GM21528 (cell line): Measurements from ENCODE around the gene FLCN.
"Not testable (repeated sequence)": the region's sequence is repeated elsewhere in the genome, so short reads cannot be mapped to it uniquely, and the experiment has no call there.

ENCODE experiments used
- ATAC-seq: cut with Tn5 transposase; IDR thresholded peaks from one replicate; pipeline ENCODE4 v1.9.1; 2021; ENCODE audit warnings: mild to moderate bottlenecking, moderate library complexity; ENCODE audit not compliant: unreplicated experiment, low FRiP score

Gene FLCN

DNA sequence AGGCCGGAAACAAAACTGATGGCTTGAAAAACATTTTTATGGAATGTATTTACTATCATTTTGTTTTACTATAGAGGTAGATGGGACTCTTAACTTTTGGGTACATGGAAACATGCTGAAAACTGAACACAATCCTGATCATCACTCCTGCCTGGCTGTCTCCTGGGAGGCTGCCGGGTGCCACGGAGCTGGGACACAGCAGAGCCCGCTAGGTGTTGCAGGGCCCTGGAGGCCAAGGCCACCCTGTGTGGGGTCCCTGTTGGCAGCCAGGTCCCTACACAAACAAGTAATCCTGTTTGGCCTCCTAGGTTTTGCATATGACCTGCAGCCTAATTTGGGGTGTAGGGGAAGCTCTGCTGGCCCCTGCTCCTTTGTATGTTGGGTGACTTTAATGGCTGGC is 48.4 kb downstream of the FLCN start:
- no peak for ATAC-seq

DNA sequence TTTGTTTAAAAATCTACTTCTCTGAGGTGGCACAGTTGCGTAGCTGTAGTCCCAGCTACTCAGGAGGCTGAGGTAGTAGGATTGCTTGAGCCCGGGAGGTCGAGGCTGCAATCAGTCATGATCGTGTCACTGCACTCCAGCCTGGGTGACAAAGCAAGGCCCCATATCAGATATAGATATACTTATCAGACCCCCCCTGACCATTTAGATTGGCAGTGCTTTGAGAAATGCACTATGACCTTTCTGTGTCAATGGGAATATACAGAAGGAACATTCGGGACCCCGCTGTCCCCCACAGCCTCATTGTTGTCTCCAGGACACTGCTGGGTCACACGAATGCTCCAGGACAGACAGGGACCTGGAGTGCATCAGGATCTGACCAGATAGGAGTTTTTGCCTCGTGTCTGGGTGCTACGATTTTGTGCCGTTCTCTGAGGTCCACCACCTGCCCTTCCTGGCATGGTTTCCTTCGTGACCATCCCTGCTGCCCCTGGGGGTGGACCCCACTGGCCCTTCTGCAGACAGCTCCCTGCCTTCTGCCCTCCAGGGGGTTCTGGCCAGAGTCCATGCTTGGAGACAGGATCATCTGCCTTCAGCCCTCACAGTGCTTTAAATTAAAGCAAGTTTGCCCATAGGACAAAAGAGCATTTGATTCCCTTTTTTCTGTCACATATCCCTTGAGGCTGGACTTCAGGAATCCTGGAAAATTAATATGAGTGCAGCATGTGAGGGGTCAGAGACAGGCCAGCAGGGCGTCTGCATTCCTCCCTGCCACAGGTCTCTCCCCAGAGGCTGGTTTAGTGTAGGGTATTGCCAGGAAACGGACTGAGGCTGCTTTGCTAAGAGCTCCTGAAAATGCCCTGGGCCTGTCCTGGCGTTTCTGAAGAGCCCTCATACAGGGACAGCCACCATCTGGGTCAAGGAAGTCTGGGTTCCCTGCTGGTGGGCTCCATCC is 50.1 kb downstream of the FLCN start:
- no peak for ATAC-seq

DNA sequence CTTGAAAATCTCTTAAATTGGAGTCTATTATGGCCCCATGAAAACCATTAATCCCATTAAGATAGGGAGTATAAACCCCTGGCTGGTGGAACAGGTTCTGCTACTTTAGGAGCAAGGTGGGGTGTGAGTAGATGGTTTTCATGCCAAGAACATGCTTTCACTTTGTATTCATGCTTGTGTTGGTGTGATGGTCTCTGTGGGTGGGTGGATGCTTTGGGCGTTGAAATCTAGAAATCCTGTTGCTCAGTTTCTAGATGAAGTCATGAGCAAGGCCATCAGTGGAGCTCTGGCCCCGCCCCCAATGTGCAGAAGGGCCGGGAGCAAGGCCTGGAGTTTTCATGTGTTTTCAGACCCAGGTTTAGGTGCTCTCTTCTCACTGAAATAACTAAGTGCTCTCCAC is 50.9 kb downstream of the FLCN start:
- no peak for ATAC-seq

DNA sequence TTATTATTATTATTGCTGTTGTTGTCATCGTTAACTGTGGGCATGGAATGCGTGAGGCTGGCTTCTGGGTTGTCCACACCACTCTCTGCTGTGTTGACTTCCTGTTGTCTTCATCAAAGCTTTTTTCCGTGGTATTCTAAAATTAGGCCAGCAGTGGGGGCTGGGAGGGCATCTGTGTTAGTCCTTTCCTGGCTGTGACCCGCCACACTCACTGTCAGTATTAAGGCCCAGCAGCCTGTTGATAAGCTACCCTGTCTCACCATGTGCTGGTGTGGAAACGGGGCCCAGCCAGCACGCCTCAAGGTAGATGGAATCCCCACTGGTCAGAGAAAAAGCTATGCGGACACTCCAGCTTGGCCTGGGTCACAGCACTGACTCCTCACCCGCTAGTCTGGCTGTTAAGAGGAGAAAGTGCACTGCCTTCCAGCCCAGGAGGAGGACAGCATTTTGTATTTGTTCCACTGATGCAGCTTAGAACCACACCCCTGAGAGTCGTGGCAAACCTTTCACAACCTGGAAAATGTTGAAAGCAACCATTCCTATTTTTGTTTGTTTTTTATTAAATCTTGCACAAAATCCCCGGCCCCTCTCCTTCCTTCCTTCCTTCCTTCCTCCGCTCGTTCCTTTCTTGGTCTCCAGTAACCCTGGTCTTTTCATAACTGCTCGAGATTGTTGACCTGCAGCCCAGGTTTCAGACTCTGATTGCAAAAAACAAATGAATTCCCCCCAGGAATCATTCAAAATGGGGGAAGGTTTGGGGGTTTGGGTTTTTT is 51.8 kb downstream of the FLCN start:
- ATAC-seq, result not testable (repeated sequence)

DNA sequence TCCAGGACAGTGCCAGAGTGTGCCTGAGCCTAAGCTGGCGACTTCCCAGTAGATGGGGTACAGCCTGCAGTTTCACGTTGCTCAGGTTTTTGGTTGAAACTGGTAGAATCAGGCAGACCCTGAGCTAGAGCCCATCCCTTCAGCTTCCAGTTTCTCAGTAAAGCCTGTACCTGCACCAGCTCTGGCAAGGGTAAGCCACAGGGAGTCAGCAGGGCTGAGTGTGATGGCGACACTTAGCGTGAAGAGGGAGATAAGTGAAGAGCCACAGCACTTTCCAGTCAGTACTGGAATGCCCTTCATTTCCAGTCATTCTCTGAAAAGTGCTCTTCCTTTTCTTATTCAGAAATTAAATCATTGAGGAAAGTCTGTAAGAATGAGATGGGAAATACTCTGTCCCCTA is 53.2 kb downstream of the FLCN start:
- ATAC-seq, result no peak

DNA sequence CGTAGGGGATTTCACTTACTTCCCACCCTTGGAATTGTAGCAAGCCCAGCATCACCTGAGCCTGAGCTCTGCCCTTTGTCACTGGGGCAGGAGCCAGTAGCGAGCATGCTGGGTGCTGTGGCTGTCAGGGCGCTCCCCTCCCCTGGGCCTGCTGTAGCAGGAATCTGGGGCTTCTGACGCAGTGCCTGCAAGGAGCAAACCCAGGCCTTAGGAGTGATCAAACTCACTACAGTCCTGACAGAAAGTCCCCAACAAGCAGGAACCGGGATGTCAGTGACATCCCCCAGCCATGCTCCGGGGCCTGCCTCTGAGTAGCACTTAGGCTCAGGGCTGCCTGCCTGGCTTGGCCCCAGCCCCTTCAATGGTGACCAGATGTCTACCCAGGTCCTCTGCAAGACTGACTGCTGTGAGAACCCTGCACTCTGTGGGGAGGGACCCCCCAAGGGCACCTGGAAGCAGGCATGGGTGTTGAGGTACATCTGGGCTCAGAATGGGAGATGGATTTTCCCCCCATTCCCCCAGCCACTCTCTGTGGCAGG is 54.3 kb downstream of the FLCN start:
- ATAC-seq, result no peak

DNA sequence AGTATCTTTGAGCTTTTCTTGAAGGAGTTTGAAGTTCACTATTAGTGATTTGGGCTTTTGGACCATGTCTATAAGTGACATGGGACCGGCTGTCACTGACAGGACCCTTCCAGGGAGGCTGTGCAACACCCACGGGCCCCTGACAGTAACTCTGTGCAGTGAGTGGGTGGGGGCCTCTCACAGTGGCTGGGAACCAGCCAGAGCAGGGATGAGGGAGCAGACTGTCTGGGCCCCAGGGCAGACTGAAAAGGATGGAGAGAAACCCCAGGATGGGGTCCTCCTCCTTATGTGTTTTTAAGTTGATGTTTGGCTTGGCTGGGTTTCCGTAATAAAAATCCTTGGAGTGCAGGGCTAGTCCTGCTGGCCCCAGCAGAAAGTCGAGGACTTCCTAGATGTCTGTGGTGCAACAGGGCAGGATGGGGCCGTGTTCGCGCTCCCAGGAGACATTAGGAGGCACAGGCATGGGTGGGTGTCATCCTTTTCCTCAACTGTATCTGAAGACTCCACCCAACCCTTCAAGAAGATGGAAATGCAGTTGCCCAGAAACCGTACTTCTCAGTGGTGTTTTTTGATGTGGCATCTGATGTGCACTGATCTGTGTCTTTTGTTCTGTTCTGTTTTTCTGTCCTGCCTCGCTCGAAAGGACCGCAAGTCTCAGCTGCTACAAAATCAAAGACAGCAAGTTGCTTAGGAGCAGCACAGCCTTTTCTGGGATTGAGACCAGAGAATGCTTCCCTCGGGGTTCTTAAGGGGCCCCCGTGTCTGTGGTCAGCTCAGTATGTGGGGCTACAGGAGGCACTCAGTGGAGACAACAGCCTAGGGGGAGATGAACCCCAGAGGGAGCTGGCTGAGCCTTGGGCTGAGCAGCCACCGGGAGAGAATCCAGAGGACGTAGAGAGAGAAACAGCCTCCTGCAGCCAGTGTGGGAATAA is 55.0 kb downstream of the FLCN start:
- ATAC-seq, result no peak

DNA sequence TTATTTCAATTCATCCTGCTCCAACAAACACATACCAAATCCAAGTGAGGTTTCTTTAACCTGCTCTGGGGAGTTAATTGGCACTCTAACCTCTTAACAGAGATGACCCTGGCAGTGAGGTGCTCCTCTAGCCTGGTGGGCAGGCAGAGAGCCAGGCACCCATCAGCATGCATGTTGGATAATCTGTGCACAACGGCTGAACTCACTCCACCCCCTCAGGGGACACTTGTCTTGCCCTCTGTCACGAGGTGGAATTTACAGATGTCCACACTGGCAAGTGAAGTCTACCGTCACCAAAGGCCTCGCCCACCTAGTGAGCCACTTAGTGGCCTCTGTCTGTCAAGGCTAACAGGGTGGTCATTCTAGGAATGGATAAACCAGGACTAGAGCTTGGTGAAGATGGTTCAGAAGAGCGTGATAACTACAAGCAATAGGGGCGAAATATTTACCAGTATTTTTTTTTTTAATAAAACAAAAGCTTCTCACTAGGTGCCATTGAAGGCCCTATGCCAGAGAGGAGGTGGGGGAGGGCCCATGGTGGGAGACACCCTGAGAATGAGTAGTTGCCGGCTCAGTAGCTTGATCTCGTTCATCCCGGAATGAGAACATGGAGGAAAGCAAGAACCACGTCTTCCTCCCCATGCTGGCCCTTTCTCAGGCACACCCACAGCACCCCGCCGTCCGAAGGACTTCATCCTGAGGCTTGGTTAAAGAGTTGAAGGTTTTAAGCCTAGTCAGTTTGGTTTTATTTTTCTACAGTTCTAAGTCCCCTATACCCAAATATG is 56.0 kb downstream of the FLCN start:
- no peak for ATAC-seq

DNA sequence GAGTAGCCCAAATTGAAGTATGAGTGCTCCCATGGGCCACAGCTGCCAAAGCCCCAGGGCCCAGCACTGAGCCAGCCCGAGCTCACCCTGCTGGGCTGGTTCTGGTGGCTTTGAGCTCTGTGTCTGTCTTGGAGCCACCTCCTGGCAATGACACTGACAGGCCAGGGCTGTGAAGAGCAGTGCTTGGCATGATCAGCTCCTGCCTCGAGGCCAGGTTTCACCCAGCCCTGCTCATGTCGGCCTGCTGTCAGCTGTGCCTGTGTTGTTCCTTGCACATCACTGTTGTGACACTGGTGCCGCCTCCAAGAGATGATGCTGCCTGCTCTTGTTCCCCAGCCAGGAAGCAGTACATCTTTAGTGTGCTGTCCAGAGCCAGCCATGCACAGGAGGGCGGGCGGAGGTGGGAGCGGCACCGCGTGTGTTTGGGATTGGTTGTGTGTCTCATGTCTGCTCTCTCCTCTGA is 56.8 kb downstream of the FLCN start:
- ATAC-seq, result no peak

DNA sequence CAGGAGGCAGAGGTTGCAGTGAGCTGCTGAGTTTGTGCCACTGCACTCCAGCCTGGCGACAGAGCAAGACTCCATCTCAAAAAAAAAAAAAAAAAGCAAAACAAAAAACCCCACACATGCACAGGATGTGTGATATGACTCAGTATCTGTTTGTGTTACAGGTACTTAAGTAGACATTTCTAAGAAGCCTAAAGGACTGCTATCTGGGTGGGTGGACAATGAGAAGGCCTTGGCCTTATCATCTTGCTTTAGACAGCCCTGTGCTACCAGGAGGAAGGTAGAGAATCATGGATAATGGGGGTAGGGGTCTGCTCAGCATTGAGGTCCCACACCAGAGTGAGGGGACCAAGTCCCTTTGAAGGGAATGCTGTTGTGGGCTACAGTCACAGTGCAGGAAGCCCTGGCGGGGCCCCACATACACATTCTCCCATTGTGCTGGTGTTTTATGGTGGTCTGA is 57.6 kb downstream of the FLCN start:
- ATAC-seq, result no peak

DNA sequence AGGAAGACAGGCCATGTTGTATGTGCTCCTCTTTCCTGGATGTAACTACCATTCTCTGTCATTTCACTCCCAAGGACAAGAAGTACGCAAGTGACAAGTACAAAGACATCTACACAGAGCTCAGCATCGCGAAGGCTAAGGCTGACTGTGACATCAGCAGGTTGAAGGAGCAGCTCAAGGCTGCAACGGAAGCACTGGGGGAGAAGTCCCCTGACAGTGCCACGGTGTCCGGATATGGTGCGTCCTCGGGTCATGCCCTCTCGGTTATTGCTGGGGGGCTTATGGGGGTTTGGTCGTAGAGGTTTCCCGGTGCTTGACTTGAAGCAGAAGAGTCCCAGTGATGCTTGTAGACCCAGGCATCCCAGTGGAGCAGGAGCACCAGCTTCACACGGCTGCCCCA is 59.8 kb downstream of the FLCN start:
- ATAC-seq, result no peak

DNA sequence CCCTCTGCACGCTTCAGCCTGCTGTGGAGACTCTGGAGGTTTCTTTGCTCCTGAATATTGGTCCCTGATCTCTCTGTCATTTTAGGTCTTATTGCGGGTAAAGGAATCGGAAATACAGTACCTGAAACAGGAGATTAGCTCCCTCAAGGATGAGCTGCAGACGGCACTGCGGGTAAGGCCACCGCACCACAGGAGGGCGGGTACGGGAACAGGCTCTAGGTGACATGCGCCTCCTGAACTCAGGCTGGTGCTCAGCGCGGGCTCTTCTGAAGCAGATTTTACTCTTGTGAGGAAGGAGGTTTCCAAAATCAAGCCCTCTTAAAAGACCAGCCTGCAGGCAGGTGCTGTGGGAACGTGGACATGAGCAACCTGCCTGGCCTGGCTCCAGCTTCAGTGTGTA is 60.6 kb downstream of the FLCN start:
- no peak for ATAC-seq

DNA sequence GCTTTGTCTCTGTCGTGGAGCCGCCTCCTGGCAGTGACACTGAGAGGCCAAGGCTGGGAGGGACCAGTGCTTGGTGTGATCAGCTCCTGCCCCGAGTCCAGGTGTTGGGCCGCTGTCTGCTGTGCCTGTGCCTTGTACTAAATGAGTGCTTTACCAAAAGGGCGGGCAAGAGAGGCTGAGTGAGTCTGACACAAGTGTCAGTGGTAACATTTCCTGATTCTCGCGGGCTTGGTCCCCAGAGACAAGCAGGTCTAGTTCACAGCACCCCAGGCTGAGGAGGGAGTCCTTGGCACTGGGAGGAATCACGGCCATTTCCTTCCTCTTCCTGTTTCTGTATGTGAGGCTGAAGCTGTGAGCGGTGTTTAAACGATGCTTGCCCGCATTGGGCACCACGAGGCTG is 61.1 kb downstream of the FLCN start:
- ATAC-seq, result no peak

DNA sequence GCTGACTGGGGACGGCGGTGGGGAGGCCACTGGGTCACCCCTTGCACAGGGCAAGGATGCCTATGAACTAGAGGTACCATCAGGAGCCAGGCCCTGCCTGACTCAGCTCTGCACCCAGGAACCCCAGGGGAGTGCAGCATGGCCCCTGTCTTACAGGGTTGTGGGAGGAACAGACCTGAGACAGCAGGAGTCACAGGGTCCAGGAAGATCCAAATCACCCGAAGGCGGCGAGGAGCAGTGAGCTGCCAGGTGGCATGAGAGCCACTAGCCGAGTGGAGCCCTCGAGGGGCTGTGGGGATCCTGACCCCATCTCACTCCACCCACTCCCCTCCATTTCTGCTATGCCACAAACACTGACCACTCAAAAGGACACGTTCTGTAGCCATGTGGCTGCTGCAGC is 61.6 kb downstream of the FLCN start:
- ATAC-seq, result no peak

DNA sequence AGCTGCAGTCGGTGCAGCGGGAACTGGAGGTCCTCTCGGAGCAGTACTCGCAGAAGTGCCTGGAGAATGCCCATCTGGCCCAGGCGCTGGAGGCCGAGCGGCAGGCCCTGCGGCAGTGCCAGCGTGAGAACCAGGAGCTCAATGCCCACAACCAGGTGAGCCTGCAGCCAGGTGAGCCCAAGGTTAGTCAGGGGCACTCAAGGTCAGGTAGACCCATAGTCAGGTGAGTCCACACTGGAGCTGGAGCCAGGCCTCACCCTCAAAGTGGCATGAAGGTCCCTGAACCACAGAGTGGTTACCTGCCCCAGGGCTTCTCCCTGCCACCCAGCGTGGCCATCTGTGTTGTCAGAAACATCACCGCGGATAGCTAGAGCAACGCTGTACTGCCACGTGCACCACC is 63.0 kb downstream of the FLCN start:
- no peak for ATAC-seq

DNA sequence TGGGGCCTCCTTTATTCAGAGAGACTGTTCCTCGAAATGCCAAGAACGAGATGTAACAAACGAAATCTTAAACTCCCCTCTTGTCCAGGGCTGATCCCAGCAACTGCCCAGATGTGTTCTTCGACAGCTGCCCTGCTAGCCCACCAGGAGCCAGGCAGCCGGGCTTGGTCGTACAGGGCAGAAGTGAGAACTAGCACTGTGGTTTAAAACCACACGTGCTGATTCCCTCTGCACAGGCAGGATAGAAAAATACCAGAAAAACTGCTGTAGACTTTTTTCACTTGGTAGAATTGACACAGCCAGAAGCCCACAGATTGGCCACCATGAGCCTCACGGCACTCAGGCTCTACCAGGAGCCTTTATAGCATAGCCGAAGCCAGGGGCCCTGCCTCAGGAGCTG is 64.0 kb downstream of the FLCN start:
- no peak for ATAC-seq

DNA sequence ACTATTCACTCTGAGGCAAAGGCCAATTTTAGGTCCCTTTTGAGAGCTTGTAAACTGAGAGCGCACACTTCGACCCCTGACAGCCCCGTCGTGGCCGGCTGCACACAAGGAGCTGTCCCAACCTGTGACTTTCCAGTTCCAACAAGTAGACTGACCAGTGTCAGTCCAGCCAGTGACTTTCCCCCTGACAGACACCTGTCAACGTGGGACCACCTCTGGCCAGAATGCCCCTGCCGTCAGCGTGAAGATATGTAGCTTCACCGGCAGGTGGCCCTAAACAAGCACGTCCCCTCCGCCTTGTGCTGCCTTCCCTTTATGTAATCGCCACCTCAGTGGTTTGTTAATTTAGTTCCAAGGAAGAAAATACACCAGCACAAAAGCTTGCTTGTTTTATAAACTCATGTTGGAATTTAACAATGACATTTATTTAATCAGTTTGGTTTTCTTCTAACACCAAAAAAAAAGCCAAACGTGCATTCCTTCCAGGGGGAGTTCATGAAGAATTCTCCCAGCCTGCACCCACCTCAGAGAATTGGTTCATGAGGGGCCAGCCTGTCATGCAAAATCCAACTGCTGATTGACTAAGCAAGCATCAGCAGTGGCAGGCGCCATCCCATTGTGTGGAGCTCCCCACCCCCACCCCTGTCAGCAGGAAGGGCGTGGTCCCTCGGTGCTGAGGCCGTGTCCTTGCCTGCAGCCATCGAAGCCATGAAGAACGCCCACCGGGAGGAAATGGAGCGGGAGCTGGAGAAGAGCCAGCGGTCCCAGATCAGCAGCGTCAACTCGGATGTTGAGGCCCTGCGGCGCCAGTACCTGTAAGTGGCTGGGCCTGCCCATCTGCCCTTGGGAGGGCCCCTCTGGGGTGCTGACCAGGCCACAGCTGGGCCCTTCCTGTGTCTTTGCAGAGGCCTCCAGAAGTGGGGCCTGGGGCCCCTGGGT is 64.7 kb downstream of the FLCN start:
- ATAC-seq, result no peak

DNA sequence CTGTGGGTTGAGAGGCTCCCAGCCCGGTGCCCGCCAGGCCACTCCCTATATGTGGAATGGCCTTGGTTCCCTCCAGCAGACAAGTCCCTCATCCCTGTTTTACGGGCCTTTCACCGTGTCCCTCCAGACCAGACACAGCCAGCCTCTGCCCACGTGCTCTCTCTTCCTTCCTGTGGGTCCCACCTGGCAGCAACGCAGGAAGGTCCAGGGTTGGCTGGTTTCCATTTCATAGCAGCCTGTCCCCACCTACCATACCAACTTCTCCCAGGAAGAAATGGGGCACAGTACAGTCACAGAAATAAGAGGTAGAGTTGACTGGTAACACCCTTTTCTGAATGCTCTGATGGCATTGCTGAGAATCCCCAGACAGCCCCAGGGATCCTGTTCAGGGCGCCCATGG is 65.8 kb downstream of the FLCN start:
- ATAC-seq, result no peak
